Endometrial microvascular endothelial cells (primary cell): ENCODE measurements around the gene RIMBP2. TPM values are rescaled to one million over a fixed set of nuclear protein-coding genes. Genes with fewer than 3 reads are reported as not detected.

Experiments used
- in situ Hi-C: cut with HindIII; loops from 2 replicates; pipeline ENCODE4 v1.10.0; 2017; ENCODE audit warnings: low sequenced_read_pairs, low pct_unique_long_range_greater_than_20kb; ENCODE audit errors: inconsistent ontology term
- total RNA-seq: library from RNA; depleted of rRNA; stranded (reverse); fragments of >200 nt; gene quantifications from one replicate; pipeline ENCODE4 v1.2.3, GENCODE V29; 2015; ENCODE audit errors: inconsistent ontology term

Gene RIMBP2
- total RNA-seq, 1 donor from 2014 or later: not detected

DNA sequence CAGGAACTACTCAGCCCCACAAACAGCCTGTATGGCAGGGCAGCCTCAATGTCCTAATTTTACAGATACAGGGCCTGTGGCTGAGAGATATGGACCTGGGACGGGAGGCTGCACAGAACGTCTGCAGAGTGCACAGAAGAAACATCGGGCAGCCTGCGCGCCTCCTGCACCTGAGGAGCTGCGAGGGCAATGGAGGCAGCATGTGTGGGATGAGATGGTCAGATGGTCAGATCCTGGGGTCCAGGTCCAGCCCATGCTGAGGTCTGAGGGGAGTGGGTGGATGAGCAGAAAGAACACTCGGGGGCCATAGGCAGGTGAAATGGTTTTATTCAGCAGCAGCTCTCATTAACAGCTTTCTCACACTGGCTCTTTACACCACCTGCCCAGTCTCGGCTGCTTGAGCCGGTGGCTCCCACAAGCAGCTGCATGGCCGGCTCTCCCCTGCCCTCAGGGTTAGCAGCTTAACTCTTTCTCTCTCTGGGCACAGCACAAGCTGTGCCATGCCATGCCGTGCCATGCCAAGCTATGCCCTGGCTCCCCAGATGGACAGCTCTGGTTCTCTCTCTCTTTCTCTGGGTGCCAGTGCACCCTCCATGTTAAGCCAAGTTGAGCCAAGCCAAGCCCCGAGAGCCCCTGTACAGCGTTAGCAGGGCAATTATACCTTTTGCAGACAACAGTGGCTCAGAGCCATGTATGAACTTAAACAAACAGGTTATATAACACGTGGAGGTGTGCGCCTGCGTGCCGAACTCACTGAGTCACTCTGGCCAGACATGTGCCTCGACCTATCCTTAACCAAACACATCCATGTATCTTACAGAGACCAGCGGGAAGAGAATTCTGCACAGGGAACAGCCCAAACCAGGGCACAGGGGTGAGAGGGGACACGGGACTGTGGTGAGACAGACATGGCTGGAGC, 47.6 kb downstream of the RIMBP2 start:
- in situ Hi-C loops: no loop called here

- in situ Hi-C loops: no loop called here
Measured at GRCh38 chr12:130667421-130667960, 48.6 kb downstream of the RIMBP2 start.

- in situ Hi-C loops: no loop called here
Measured at GRCh38 chr12:130666645-130667044, 49.5 kb downstream of the RIMBP2 start.

DNA sequence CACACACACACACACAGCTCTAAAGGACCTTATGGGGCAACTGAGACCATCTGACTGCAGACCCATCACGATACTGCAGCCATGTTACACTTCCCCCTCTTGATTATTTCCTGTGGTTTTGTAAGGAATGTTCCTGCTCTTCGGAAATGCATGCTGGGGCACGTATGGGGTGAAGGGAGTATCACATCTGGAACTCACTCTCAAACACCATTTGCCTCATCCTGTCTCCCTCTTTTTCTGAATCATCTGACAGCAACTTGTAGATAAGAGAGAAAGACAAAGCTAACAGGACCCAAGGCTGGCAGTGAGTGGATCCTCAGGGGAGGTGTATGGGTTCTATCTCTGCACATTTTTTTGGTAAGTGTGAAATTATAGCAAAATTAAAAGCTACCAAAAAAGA, 50.3 kb downstream of the RIMBP2 start:
- in situ Hi-C loops: no loop called here

DNA sequence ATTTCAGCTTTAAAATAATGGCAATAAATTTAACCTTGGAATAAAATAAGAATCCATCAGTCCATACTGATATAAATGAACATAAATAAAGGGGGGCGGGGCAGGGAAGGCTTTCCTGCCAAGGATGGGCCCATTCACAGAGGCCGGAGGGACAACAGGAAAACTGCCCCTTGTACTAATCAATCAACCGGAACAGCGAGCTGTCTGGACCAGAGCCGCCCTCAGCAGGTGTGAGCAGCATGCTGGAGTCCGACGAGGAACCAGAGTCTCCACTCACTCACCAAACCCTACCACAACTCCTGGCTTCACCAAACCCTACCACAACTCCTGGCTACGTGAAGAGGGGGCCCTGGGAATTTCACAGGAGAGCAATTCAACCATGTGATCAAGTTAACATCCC, 51.3 kb downstream of the RIMBP2 start:
- in situ Hi-C loops: no loop called here

DNA sequence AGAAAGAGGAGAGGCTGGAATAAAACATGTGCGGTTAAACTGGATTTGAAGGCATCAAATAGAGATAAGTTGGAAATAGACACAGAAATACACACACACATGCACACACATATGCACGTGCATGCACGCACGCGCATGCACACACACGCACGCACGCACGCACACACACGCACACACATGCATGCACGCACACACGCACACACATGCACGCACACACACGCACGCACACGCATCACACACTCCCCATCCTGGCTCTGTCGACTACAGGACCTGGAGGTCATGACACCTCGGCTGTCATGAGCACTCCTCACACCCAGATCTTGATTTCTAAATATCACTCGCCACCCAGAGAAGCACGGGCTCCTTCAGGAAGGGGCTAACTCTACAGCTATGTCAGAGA, 51.8 kb downstream of the RIMBP2 start:
- in situ Hi-C loops: no loop called here

DNA sequence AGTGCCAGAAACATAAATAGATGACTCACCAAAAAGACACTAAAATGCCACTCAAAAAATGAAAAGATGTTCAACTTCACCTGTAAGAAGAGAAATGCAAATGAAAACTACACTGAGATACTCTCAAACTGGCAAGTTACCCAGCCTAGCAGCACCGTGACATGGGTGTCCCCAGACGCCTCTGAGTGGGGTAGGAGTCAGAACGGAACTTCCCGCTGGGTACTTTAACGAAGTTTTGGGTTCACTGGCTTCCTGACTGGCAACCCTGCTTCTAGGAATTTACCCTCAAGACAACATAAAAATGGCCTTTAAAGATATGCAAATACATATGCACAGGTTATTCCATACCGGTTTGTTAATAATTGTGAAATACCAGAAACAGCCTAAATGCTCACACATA, 52.6 kb downstream of the RIMBP2 start:
- in situ Hi-C loops: no loop called here

DNA sequence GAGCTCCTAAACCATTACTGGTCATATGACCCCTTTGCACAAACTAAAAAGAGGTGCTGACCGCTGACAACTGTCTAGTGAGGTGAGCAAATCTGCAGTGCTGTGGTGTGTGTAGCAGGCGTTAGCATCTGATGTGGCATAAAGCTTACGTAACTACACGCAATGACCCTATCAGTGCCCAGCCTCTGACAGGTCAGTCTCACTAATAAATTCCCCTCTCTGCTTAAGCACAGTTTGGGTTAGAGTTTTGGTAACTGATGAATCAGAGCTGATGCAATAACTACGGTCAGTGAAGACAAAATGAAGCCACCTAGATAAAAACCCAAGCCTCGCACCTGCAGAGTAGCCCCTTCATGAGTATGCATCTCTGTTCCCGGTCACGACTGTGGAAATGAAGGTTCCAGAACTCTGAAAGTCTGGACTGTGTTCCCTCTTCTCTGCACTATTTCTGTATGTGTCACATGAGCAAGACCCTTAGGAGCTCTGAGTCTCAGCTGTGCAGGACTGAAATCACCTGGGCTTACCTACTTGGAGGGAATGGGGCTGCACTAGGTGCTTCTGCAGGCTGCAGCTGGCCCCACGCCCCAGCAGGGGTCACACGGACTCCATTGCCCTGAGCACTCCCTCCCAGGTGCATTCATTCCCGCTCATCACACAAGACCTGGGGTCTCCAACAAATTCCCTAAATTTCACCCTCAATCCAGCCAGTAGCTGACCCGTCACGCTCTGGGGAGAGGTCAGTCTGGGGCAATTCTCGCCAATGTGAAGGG, 54.4 kb downstream of the RIMBP2 start:
- in situ Hi-C loops: no loop called here

DNA sequence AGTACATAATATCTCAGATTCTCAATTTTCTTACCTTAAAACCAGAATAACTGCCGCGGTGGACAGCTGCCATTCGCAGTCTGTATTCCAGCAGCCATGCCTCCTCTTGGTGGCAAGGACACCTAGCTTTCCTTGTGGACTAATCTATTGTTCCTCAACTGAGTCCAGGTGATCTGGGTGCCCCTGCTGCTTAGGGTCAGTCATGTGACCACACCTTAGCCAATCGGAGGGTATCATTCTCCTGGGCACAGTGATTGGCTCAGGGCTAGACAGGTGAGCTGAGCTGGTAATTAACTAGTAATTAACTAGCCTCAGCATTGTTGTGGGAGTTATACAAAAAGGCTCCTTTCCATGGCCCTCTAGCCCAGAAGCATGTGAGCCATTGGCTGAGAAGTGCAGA, 55.0 kb downstream of the RIMBP2 start:
- in situ Hi-C loops: no loop called here

- in situ Hi-C loops: no loop called here
Measured at GRCh38 chr12:130658145-130658911, 57.8 kb downstream of the RIMBP2 start.

- in situ Hi-C loops: no loop called here
Measured at GRCh38 chr12:130656411-130656810, 59.7 kb downstream of the RIMBP2 start.

DNA sequence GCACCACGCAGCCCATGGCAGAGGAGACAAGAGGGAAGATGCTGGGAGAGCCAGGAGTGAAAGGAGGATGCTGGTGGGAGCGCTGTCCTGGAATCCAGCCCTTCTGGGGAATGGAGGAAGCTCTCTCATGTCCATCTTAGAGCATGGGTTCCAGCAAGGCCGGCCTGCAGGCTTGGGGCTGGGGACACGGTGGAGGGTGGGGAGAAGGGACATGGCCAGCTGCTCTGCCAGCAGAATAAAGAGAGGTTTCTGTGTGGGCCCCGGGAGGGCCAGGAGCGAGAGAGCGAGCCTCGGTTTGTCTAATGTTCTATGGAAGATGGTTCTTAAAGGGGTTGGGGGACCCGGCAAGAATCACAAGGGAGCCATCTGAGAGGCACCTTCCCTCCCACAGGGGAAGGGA, 60.2 kb downstream of the RIMBP2 start:
- in situ Hi-C loops: no loop called here

GRCh38 chr12:130655010-130655409, 61.1 kb downstream of the RIMBP2 start:
- in situ Hi-C loops: no loop called here

DNA sequence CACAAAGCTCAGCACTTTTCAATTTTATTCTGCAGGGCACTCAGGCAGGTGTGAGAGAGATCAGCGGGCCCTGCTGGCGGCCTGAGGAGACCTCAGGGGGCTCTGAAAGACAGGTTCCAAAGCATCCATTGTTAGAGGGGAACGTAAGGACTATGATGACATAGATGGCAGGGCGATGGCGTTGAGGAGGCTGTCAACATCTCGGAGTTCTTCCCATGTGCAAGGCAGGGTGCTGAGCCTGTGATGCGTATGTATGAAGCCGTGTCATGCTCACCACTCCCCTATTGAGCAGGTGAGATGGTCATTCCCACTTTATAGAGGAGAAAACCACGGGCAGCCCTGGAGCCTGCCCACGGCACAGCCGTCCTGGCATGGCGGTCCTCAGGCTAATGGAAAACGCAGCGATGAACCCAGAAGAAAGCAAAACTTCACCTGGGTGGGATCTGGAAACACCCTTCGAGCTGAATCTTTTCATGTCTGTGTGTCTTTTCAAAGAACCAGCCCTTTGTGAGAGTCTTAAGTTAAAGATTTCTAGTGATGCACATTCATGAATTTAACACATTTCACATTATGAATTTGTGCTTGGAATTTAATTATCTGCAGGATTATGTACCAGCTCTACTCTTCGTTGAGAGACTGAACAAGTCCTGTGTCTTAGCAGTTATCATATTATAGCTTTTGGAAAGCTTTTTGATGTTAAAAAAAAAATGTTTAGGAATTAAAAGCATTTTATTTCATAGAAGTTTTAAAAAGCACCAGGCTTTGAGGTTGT, 64.7 kb downstream of the RIMBP2 start:
- in situ Hi-C loops: no loop called here

DNA sequence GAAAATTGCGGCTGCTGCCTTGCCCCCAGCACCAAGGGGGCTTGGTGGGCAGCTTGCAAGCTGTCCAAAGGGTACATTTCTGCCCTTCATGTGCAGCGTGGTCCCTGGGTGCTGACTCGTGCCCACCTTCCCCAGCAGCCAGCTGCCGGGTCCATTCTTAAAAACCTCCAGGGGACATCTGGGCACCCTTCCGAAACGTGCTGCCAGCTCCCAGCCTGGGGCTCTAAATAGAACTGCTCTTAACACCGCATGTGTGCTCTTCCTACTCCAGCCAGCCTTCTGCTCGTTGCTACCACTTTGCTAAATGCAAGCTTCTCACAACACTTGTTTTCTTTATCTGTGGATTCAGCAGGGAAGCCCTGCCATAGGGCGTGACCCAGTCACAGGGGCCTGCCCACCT, 66.0 kb downstream of the RIMBP2 start:
- in situ Hi-C loops: no loop called here

DNA sequence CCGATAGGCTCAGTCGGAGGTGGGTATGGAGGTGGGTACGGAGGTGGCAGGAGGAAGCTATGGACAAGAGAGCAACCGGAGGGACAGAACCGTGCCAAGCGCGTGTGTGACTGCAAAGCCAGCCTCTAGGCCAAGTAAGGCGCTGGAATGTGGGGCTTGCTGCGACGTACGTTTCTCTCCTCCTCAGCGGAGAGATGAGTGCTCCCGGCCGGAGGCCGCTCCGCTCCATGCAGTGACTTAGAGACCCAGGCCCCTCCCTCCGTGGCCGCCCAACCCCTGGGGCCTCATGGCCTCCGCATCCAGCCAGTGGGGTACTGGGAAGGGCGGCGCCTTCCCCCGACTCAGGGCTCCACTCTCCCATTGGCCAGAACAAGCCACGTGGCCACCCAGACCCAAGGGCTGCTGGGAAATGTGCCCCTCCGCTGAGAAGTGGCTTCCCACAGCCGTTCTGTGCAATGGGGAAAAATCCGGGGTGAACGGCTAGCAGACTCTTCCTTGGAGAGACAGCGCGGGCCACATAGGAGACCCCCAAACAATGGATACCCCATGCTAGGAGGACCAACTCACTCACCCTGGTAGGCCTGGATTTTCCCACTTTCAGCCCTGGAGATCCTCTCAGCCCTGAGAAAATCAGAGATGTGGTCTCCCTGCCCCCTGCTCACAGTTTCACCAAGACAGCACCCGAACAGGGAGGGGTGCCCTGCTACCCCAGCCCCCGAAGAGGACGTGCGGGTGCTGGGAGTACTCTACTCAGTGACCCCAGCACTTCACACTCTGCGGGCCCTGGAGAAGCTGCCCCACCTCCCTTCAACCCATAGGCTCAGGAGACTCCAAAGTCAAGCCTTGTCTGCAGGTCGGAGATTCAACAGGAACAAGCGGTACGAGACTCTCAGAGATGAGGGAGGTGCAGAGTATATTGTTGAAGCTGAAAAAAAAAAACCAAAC, 66.7 kb downstream of the RIMBP2 start:
- in situ Hi-C loops: no loop called here

DNA sequence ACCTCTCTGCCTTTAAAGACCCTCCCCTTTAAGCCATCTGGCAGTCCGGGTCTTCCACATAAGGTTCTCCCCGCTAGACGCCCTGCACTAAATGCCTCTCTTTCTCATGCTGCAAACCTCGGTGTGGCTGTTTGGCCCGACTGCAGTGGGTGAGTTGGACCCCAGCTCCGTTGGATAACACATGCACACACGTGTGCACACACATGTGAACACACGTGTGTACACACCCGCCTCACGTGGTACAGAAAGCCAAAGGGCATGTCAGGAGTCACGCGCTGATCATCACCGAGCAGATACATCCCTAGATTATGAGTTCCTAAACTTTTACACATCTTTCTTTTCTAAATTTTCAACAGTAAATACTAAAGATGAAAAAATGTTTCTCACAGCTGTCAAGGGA, 68.3 kb downstream of the RIMBP2 start:
- in situ Hi-C loops: no loop called here
